Activated B cell treated with CpG ODN at 0.5 μM for 24 hours (primary cell): ENCODE data around the gene ANKRD63. TPM values are rescaled to one million over a fixed set of nuclear protein-coding genes. Genes with fewer than 3 reads are reported as not detected.

ENCODE experiments used
- ATAC-seq: fragments of 200-7000 bp; cut with Tn5 transposase; one replicate; pipeline ENCODE4 v1.10.0; 2021; ENCODE audit warnings: low read depth, mild to moderate bottlenecking, moderate library complexity
- CTCF ChIA-PET: fragments of 350-600 bp; sonication (Branson Sonifier 250); formaldehyde crosslinking; loops from one replicate; lab custom pipeline; 2021; ENCODE audit warnings: antibody characterized with exemption; lab: Charles Lee
- POLR2A ChIA-PET: fragments of 350-600 bp; sonication (Branson Sonifier 250); formaldehyde crosslinking; loops from one replicate; lab custom pipeline; 2021; ENCODE audit warnings: antibody characterized with exemption; lab: Charles Lee
- DNase-seq: peaks from one replicate; pipeline ENCODE4 v3.0.0; 2022
- H3K27ac Mint-ChIP-seq: one replicate; pipeline ENCODE4 v1.8.0; 2020; ENCODE audit warnings: mixed read lengths
- H3K27me3 Mint-ChIP-seq: one replicate; pipeline ENCODE4 v1.8.0; 2021; ENCODE audit warnings: mixed read lengths
- H3K36me3 Mint-ChIP-seq: one replicate; pipeline ENCODE4 v1.8.0; 2021; ENCODE audit warnings: low read depth, mixed read lengths
- H3K4me1 Mint-ChIP-seq: one replicate; pipeline ENCODE4 v1.8.0; 2021; ENCODE audit warnings: mixed read lengths
- H3K4me3 Mint-ChIP-seq: one replicate; pipeline ENCODE4 v1.8.0; 2020; ENCODE audit warnings: mild to moderate bottlenecking, mixed read lengths
- H3K9me3 Mint-ChIP-seq: one replicate; pipeline ENCODE4 v1.8.0; 2020; ENCODE audit warnings: mixed read lengths
- CTCF ChIP-seq: fragments of 200-600 bp; IDR thresholded peaks from one replicate; pipeline ENCODE4 v1.8.0; 2022; ENCODE audit warnings: antibody characterized with exemption, mild to moderate bottlenecking
- intact Hi-C: fragments of 100-400 bp; cut with micrococcal nuclease; formaldehyde crosslinking; loops from one replicate; pipeline ENCODE4 v1.15.1; 2024
- total RNA-seq: library from RNA; stranded (reverse); gene quantifications from 2 replicates; pipeline ENCODE4 v1.2.3, GENCODE V29; 2022

ANKRD63 gene
- total RNA-seq, 1 donor from 2014 or later, result not detected

GRCh38 chr15:40275523-40275922 is 7.3 kb downstream of the ANKRD63 start:
- CTCF ChIA-PET, result interaction anchor here (0.9 to 11.8 kb wide), 14 partner anchors 10 to 490 kb away, joined by 3 to 228 read pairs (median 10); partner anchors contain the start of gene PLCB2
- intact Hi-C loops, result no loop called here
- H3K4me1 Mint-ChIP-seq, result peaks cover 26% of the 10 kb centered on the region
- POLR2A ChIA-PET, result interaction anchor here (1.1 to 3.1 kb wide), 3 partner anchors 58 to 228 kb away, joined by 7 to 16 read pairs (median 8); no protein-coding TSS in a partner anchor
- ATAC-seq (no peak), DNase-seq (no peak)
- H3K27me3 Mint-ChIP-seq, result peaks cover 2% of the 10 kb centered on the region
- TF ChIP-seq CTCF, result no peak
- no peak overlapping the region for H3K27ac Mint-ChIP-seq
- H3K36me3 Mint-ChIP-seq, result no peaks in the 10 kb centered on the region
- H3K4me3 Mint-ChIP-seq, result no peak overlapping the region
- no peaks in the 10 kb centered on the region for H3K9me3 Mint-ChIP-seq

- Mint-ChIP-seq H3K36me3 (no peaks in the 10 kb centered on the region), H3K9me3 (no peaks in the 10 kb centered on the region), H3K4me3 (no peak overlapping the region), H3K27ac (no peak overlapping the region), H3K27me3 (peaks cover 2% of the 10 kb centered on the region), H3K4me1 (peaks cover 25% of the 10 kb centered on the region)
- POLR2A ChIA-PET, result interaction anchor here (0.6 to 3.1 kb wide), 7 partner anchors 10 to 231 kb away, joined by 3 to 16 read pairs (median 7); no protein-coding TSS in a partner anchor
- intact Hi-C loops, result loop anchor here (1.0 to 5.0 kb wide), 7 partner anchors 37 to 488 kb away; partner anchors contain the start of gene PAK6
- ATAC-seq (peak; percentile 82), DNase-seq (peak; percentile 86)
- CTCF ChIA-PET, result interaction anchor here (0.6 to 11.8 kb wide), 43 partner anchors 10 to 589 kb away, joined by 3 to 228 read pairs (median 5); partner anchors contain the start of genes PAK6, PLCB2 and SRP14
- peak; percentile 97 for TF ChIP-seq CTCF
Measured at GRCh38 chr15:40274350-40275274, 8.3 kb downstream of the ANKRD63 start.

DNA sequence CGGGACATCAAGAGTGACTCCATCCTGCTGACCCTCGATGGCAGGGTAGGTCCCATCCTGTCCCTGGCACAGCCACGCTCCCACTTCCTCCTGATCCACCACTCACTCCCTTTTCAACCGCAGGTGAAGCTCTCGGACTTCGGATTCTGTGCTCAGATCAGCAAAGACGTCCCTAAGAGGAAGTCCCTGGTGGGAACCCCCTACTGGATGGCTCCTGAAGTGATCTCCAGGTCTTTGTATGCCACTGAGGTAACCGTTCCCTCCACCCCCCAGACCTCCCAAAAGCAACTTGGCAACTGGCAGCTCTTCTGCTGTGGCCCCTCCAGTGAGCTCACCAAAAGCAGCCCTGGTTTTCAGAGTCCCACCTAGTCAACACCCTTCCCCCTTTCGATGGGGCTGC is 9.4 kb downstream of the ANKRD63 start:
- peaks cover 21% of the 10 kb centered on the region for H3K4me1 Mint-ChIP-seq
- intact Hi-C loops, result loop anchor here (5.0 kb wide), 1 partner anchor 36 kb away; the partner anchor contains the start of gene PAK6
- ATAC-seq (no peak), DNase-seq (no peak)
- no peaks in the 10 kb centered on the region for H3K9me3 Mint-ChIP-seq
- H3K36me3 Mint-ChIP-seq, result no peaks in the 10 kb centered on the region
- no peak overlapping the region for H3K4me3 Mint-ChIP-seq
- H3K27me3 Mint-ChIP-seq, result peaks cover 2% of the 10 kb centered on the region
- CTCF ChIA-PET, result interaction anchor here (0.9 to 11.8 kb wide), 22 partner anchors 9 to 488 kb away, joined by 3 to 228 read pairs (median 6); partner anchors contain the start of genes ANKRD63 and SRP14
- no peak for TF ChIP-seq CTCF
- POLR2A ChIA-PET, result interaction anchor here (1.0 to 3.1 kb wide), 5 partner anchors 36 to 228 kb away, joined by 3 to 16 read pairs (median 3); no protein-coding TSS in a partner anchor
- no peak overlapping the region for H3K27ac Mint-ChIP-seq

DNA sequence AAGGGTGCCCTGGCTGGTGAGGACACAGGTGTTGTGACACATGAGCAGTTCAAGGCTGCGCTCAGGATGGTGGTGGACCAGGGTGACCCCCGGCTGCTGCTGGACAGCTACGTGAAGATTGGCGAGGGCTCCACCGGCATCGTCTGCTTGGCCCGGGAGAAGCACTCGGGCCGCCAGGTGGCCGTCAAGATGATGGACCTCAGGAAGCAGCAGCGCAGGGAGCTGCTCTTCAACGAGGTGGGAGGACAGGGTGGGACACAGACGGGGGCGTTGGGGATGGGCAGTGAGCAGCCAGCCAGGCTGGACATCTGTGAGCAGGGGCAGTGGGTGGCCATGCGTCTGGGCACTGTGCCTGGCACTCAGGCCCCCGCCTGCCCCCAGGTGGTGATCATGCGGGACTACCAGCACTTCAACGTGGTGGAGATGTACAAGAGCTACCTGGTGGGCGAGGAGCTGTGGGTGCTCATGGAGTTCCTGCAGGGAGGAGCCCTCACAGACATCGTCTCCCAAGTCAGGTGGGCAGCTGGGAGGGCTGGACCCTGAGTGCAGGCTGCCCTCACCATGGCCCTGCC is 10.3 kb downstream of the ANKRD63 start:
- DNase-seq, result no peak
- ChIA-PET CTCF (interaction anchor here (0.8 to 11.8 kb wide), 14 partner anchors 8 to 487 kb away, joined by 3 to 228 read pairs (median 4); partner anchors contain the start of gene ANKRD63), POLR2A (interaction anchor here (1.0 to 3.1 kb wide), 4 partner anchors 35 to 227 kb away, joined by 3 to 16 read pairs (median 7); no protein-coding TSS in a partner anchor)
- no peak overlapping the region for H3K4me3 Mint-ChIP-seq
- intact Hi-C loops, result loop anchor here (5.0 kb wide), 1 partner anchor 35 kb away; the partner anchor contains the start of gene PAK6
- peaks cover 2% of the 10 kb centered on the region for H3K27me3 Mint-ChIP-seq
- H3K4me1 Mint-ChIP-seq, result peaks cover 15% of the 10 kb centered on the region
- no peaks in the 10 kb centered on the region for H3K9me3 Mint-ChIP-seq
- no peak overlapping the region for H3K27ac Mint-ChIP-seq
- TF ChIP-seq CTCF, result no peak
- no peaks in the 10 kb centered on the region for H3K36me3 Mint-ChIP-seq
- no peak for ATAC-seq
